GM18507 (cell line): Measurements from ENCODE around the gene NXPH1.
A peak's percentile ranks its signal among the peaks of the same experiment; 100 is the strongest.

Experiments
- DNase-seq: peaks from one replicate; pipeline ENCODE4 v3.0.0; 2011; ENCODE audit warnings: low read depth; ENCODE audit not compliant: insufficient read length; ENCODE audit errors: extremely low spot score
- FAIRE-seq: peaks from 2 replicates; lab custom pipeline; 2011; peaks lifted over from hg19 to GRCh38; lab: Jason Lieb, UNC

NXPH1 gene

DNA sequence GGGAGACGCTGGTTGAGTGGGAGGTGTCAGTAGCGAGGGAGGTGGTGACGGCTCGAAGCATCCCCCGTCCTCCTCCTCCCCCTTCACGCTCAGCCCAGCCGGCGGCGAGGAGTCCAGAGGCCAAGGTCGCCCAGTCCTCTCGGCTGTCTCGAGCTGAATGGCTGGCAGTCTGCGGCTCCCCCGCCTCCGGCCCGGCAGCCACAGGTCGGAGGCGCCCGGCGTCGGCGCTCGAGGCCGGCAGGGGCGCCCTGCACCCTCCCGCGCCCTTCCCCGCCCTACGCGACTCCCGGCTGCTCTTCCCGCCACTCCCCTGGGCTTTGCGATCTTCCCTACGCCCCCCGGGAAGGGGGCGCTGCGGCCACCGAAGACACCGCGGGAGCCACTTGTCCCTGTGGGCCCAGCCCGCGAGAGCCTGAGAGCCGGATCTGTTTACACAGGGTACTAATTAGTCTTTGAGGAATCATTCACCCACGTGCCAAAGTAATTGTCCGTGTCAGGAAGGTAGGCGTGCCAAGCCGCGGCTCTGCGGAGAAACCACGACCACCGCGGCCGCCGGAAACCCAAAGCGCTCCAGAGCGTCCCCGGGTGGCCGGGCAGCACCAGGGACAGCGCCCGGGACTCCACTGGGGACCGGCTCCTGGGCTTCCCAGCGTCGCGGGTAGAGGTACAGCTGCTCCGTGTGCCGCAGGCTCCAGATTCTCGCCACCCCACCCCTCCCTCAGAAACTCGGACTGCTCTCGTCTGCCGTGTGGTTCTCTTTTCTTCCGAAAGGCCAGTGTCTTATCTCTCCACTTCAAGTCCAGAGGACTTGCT is at the start of gene NXPH1:
Gene NXPH1, plus strand, starts transcription at position 133 of the 813 bp plus-strand sequence.
- DNase-seq (no peak), FAIRE-seq (no peak)

DNA sequence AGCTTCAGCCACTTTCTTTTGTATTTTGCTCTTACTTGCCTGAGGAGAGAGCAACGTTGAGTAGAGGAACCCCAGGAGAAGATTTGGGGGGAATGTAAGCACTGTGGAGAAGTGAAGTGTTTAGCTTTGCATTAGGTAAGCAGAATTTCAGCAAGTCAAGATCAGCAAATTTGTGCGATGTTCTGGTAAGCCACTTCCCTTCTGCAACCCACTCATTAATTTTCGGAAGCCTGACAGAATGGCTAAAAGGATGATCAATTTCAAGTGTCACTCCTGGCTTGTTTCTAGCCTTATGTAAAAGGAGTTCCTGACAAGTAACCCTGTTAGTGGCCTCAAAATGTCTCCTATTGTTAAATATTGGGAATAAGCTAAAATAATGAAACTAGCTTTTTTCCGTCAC is 48.5 kb upstream of the NXPH1 start:
- DNase-seq: no peak
- FAIRE-seq: peak; percentile 24

DNA sequence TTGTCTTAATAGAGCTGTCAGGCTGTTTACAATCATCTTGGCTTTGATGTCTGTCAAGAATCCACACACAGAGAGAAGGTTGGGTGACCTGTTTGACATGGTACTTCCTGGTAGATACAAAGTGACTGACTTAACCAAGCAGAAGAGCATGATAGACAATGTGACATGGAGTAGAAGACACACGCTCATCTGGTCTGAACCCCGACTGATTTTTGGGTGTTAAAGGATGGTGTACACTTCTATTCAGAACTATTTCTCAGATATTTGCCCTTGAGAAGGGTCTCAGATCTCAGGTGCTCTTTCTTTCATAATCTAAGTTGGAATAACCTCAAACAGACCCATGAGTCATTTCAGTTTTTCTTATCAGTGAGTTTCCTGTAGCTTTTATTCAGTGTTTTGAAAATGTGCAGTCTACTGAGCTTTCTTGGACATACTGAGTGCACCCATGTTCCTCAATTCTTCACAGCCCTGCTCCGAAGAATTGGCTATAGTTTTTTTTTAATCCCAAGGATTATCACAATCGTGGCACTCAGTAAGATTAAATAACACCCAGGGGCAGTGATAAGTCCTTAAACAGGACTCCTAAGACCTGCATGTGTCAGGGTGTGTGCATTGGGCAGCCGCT is 46.4 kb upstream of the NXPH1 start:
- FAIRE-seq: no peak
- no peak for DNase-seq

DNA sequence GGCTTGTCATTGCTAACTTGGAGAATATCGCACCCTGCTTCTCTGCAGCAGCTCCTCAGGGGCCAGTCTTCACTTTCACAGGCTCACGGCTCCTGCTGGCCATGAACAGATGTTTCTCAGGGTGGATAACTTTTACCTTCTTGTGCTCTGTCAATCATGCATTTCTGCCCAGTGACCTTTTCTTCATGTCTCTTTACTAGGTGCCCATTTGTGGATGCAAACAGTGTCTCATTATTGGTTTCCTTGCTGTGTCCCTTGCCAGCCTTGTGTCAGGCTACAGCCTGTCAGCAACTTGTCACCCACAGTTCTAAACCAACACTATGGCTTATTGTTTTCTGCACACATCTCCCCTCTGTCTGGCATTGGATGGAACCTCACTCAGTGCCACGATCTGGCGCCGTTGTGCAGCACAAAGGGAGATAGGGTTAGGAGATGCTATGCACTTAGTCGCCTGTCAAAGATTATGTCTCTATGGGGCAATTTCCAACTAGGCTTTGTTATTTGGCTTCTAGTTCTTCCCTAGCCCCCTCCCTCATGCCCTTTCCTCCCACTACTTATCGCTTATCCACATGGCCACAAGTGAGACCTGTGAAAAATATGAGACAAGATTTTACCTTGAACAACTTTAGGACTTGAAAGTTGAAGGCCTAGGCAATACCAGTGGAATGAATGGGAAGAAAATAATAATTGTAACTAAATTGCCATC is 45.7 kb upstream of the NXPH1 start:
- FAIRE-seq (no peak), DNase-seq (no peak)

DNA sequence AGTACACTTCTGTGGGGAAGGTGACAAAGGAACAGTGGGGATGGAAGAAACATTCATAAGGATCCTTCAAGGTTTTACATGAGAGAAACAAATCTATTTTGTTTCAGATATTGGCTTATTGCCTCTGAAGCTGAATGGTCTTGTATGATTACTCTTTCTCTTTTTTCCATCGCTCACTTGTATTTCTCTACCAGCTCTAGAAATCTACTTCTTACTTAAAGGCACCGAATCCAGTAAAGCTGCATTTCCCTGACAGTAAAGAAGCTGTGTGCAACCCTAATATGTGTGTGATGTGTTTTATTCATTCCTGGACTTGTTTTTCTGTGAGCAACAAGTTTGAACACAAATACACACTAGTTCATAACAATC is 45.2 kb upstream of the NXPH1 start:
- FAIRE-seq (no peak), DNase-seq (no peak)

DNA sequence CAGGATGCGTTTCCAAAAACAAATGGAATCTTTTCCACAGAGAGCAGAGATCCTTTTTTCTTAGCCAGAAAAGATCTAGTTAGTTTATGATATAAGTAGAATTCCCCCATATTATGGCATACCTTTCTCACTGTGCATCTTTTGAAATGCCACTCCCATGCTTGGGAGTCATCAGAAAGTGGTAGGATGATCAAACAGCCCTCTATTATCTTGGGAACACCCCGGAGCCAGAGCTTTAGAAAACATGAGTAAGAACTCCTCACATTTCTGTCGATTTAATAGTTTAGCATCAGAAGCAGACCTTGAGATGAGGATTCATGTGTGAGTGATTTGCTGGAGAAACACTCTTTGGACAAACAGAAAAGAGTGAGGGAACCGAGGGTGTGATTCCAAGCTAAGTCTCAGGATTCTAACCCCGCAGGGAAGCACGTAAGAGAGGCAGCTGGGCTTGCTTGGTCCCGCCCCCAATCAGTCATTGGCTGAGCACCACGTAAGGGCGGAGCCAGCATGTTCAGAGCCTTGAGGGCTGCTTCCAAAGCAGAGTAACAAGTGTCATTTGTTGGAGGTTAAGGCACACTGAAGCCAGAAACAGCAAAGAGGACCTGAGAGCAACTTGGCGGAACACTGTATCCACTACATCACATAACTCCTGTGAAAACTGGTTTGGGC is 43.7 kb upstream of the NXPH1 start:
- FAIRE-seq: no peak
- DNase-seq: no peak

DNA sequence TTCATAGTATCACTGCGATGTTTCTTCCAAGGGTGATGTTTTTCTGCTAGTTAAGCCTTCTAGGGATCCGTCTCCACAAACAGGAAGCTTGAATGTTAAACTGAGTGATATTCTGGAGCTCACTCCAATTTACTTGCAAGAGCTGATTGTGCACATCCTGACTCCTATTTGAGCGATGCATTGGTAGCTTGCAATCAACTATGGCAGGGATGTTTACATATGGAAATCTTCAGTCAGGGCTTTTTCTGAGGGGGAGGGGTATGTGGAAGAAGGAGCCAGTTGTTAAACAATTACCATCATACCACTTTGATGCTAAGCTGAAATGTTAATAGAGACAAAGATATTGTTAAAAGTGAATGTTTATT is 43.2 kb upstream of the NXPH1 start:
- FAIRE-seq (no peak), DNase-seq (no peak)

DNA sequence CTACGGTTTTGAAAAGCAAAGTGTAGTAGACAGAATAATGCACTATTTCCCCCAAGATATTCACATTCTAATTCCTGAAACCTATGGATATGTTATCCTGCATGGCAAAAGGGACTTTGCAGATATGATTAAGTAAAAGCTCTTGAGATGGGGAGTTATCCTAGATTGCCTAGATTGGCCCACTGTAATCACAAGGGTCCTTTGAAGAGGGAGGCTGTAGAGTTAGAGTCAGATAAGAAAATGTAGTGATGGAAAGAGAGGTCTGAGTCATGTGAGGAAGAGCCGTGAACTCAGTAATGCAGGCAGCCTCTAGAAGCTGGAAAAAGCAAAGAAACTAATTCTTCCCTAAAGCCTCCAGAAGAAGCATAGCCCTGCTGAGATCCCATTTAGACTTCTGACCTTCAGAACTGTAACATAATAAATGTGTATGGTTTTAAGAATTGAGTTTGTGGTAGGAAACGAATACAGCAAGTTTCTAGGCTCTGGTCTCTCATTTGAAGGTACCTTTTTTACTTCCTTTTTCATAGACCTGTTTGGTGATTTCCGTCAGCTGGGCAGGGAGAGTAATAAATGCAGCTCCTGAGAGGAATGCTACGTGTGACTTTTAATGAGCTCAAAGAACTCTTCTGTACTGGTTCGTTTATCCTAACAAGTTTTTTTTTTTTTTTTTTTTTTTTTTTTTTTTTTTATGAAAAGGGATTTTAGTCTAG is 41.9 kb upstream of the NXPH1 start:
- no peak for DNase-seq
- peak; percentile 46 for FAIRE-seq

DNA sequence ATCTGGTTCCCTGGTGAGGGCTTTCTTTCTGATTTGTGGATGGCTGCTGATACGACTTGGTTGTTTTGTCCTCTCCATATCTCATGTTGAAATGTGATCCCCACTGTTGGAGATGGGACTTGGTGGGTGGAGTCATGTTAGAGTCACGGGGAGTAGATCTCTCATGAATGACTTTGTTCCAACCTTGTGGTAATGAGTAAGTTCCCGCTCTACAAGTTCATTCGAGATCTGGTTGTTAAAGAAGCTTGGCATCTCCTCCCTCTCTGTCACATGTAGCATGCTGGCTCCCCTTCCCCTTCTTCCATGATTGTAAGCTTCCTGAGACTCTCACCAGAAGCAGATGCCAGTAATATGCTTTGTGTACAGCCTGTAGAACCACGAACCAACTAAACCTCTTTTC is 37.1 kb upstream of the NXPH1 start:
- no peak for FAIRE-seq
- no peak for DNase-seq

DNA sequence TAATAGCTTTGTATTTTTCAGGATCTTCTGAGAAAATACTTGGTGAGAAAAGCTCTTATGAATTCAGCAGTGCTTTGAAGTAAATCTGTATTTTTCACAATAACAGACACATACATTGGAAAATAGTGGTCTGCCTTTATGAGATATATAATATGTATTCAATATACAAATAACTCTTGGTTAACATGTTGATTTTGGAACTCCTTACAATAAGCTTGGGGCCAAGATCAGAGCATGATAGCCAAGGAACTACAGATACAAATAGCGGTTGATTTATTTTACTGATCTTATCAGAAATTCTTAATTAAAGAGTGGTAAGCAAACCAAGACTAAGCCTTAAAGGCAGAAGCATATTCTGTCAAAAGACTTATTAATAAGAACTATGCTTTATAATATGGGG is 24.5 kb upstream of the NXPH1 start:
- FAIRE-seq: no peak
- DNase-seq: no peak

DNA sequence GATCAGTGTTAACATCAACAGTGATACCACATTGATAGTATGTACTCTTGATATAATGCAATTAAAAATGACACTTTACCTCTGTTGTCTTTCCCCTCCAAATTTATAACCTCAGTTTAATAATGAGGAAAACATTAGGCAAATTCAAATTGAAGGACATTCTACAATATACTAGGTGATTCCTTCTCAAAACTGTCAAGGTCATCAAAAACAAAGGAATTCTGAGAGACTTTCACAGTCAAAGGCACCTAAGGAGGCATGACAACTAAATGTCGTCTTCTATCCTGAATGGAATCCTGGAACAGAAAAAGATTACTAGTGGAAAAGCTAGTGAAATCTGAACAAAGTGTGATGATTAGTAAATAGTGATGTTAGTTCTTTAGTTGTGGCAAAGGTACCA is 22.3 kb upstream of the NXPH1 start:
- DNase-seq: no peak
- FAIRE-seq: no peak

DNA sequence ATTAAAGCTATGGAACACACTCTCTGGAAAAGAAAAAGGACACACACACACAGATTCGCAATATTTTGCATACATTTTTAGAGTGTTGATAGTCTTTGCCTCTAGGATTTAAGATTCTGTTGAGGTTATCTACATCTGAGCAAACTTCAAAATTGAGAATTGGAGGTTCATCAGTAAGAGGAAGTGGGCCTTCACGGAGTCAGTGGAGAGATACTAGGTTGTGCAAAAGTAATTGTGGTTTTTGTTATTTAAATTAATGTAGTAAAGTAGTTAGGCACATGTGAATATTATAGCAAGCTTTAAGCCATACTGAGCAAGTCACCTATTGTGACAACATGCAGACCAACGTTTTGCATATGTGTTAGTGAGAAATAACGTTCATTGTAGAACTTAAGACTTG is 19.8 kb upstream of the NXPH1 start:
- FAIRE-seq (no peak), DNase-seq (no peak)

DNA sequence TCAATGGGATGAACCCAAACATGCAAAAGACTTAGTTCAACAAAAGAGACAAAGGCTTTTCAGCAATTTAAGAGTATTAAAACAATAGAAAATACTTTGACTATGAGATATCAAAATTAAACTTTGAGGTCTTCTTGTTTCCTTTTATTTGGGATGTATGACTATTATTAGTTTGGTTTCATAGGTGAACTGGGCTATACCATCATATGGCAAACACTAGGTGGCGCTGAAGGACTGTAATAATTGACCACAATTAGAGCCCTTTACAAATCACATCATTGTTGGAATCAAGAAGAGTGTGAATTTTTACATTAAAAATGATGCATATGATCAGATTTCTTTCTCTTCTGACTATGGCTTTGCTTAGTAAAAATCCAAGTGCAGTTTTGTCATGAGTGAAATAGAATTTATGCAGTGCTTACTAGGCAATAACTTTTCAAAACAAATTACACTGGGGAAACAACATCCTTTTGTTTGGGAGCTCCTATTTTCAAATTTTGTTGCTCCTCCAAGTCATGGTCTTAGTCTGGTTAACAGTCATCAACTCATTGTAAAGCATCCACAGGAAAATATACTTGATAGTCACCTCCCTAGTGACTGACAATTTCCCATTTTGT is 14.7 kb upstream of the NXPH1 start:
- DNase-seq (no peak), FAIRE-seq (peak; percentile 78)

DNA sequence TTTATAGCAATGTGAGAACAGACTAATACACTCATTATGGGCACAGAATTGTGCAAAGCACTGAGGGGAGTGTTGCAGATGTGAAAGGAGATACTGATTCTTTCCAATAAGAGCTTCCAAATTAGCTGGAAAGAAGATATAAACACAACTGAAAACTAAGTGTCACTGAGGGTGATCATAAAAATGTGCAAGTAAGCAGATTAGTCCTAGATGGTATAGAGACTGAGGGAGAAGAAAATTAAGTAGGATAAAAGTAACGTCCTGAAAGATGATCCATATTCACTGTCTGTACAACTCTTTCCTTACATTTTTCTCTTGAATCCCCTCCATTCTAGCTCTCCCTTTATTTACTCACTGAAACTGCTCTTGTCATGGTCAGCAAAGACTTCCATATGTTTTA is 11.2 kb upstream of the NXPH1 start:
- no peak for FAIRE-seq
- DNase-seq: no peak

DNA sequence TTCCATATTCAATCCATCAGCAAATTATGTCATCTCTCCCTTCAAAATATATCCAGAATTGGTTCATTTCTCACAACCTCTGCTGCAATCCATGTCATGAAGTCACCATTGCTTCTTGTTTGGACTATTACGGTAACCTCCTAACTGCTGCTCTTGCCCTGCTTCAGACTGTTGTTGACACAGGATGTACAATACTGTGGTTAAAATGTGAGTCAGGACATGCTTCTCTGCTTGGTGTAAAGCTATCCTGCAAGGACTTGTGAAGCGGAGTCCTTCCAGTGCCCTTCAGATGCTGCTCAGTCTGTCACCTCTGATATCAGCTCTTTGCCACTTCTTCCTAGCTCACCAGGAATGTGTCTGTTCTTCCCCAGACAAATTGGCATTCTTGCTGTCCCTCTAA is 10.4 kb upstream of the NXPH1 start:
- DNase-seq (no peak), FAIRE-seq (no peak)

DNA sequence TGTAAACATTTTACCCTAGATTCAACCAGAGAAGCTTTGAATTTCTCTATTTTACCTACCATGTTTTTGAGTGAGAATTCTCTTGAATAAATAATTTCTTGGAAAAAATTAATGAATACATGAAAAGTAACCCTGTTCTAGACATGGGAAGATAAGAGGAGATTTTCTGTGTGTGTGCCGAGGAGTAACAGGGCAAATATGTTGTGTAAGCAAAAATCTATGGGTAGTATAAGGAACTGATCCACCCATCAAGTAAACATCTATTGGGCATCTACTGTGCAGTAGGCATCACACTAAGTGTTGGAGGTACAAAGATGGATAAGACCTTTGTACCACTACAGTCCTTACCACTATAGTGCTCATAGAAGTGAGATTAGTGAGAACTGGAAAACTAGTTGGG is 8.2 kb upstream of the NXPH1 start:
- DNase-seq (no peak), FAIRE-seq (no peak)

DNA sequence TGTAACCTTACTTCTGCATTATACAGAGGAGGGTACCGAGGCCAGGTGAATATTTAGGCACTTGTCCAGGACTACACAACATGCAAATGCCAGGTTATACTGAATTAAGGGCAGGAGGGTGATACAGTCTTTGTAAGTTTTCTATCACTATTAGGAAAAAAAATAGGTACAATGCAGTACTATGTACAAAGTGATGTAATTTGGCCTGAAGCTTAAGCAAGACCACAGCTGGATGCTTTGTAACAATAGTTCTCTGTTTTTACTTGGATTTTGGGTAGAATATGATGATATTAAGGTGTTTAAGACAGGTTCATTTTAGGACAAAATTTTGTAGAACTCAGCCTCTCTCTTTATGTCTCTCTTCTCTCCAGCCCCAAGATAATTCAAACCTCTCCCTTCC is 2.8 kb upstream of the NXPH1 start:
- FAIRE-seq (no peak), DNase-seq (no peak)

DNA sequence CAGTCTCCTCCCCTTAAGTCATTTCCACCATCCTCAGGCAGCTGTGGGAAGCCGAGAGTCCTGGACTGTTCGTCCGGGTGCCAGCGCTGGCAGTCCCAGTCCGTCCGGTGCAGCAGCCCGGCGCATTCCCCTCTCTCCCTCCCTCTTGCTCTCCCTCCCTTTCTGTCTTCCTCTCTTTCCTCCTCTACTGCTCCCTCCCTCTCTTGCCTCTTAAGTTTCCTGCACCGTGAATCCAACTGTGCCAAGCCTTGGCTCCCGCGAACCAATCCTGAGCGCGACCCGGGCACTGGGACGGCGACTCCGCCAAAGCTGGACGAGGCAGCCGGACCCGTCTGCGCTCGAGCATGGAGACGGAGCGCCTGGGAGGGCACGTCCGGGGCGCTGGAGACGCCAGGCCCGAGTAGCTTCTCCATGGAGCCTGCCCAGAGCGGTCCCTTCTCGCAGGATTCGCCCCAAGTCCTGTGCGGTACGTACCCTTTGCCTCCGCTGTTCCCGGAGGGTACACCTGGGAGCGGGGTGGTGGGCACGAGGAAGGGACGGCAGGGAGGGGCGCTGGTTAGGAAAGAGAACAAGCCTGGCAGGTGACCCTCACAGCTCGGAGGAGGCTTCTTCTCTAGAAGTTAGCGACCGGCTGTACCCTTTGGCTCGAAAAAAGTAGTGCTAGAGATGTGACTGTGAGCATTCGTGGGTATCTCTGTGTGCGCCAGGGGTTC is 1.0 kb downstream of the NXPH1 start:
- no peak for DNase-seq
- no peak for FAIRE-seq

DNA sequence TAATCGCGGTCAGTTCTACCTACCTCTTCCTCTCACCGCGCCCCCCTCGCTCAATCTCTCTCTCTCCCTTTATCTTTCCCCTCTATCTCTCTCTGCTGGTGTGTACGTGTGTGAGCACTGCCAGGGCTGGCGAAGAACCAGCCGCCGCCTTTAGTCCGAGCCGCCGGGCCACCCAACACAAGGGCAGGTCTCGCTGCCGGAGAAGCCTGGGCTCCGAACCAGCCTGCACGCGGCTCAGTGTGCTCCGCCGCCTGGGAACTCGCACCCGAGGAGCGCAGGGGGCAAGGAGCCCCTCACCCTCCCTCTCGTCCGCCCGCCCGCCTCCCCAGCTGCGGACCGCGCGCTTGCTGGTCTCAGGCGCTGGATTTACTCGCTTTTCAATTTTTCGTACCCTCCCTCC is 1.7 kb downstream of the NXPH1 start:
- FAIRE-seq (no peak), DNase-seq (no peak)
